SU-DHL-6 (cell line): Measurements from ENCODE around the gene SLC8A1.

Source experiments
- CTCF ChIP-seq: fragments of 200-600 bp; sonication (generic); IDR thresholded peaks from one replicate; pipeline ENCODE4 v1.5.1; 2017; ENCODE audit warnings: antibody characterized with exemption, mild to moderate bottlenecking, low read length, moderate library complexity; ENCODE audit not compliant: insufficient read depth, poor library complexity, severe bottlenecking
- EZH2phosphoT487 ChIP-seq: fragments of 200-600 bp; sonication (generic), shearing (Covaris generic); conservative IDR thresholded peaks from 2 replicates; pipeline ENCODE4 v1.6.1; 2018; ENCODE audit warnings: mild to moderate bottlenecking, antibody characterized with exemption, low read length, moderate library complexity, mixed read lengths

GRCh38 chr2:40317761-40318160 lies 134.1 kb downstream of the SLC8A1 start:
- TF ChIP-seq CTCF: no peak
- no peak for TF ChIP-seq EZH2phosphoT487
